ENCODE results near the gene HS6ST1.

The HS6ST1 gene

GRCh38 chr2:128228894-128229293 is 89.8 kb downstream of the HS6ST1 start:
- DNase-seq = no peak

GRCh38 chr2:128227862-128228261 is 90.8 kb downstream of the HS6ST1 start:
- DNase-seq = no peak

DNA sequence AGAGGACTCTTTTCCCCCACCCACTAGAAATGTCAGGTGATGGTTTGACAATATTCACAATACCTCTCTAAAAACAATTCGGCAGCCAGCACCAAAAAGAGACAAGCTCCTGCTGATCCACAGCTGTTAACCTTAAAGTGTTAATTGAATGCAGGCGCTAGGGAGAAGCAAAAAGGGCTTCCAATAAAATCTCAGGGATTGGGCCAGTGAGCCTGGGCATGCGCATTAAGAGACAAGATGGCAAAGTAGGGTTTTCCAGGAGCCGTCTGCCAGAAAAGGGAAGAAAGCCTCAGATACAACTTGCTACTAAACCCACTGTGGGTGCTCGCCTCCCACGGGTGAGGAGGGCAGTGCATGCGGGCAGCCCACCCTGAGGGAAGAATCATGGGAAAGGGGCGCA is 98.8 kb downstream of the HS6ST1 start:
- DNase-seq = no peak

GRCh38 chr2:128217671-128218070 is 101.0 kb downstream of the HS6ST1 start:
- DNase-seq = no peak

GRCh38 chr2:128215897-128216642 is 102.6 kb downstream of the HS6ST1 start:
- no peak for DNase-seq

Data from NCI-H446 (cell line).